Measurements from ENCODE around the gene SERGEF. TPM values are rescaled to one million over a fixed set of nuclear protein-coding genes. Genes with fewer than 3 reads are reported as not detected.

SERGEF gene
- total and polyA plus RNA-seq, 10 of the 15 experiments (the other 5 are each of a cell fraction or from before 2014, with no cell fraction given) = 14.6 to 27.8 (median 22.4) TPM

- TF ChIP-seq GABPA (IDR thresholded peaks at IDR 0.05; ENCODE audit: low read depth) (no peak), BCLAF1 (IDR thresholded peaks at IDR 0.05) (no peak), TCF12 (IDR thresholded peaks at IDR 0.05; ENCODE audit: low read depth, low read length) (no peak)
Observed at GRCh38 chr11:17747131-17747955, 265.5 kb downstream of the SERGEF start (continued).

GRCh38 chr11:17746096-17746495 lies 266.8 kb downstream of the SERGEF start:
- H3K79me2 ChIP-seq (ENCODE audit: control insufficient read depth, insufficient read depth, low read length) = no peaks in the 10 kb centered on the region
- no peak overlapping the region for H3K4me3 ChIP-seq
- RAD21 ChIA-PET (ENCODE audit: unreplicated experiment) = no interaction called here
- POLR2A ChIA-PET = no interaction called here
- DNase-seq (ENCODE audit: low read depth, low spot score) = no peak
- no peak overlapping the region for H2AFZ ChIP-seq (ENCODE audit: control insufficient read depth, low read depth, low read length)
- H3K27ac ChIP-seq (ENCODE audit: control insufficient read depth, insufficient read depth) = no peak overlapping the region
- H3K4me1 ChIP-seq (ENCODE audit: control insufficient read depth, insufficient read depth, low read length) = no peaks in the 10 kb centered on the region
- H3K36me3 ChIP-seq (ENCODE audit: control insufficient read depth in 2 of 2, insufficient read depth in 2 of 2, low read length in 1 of 2) = no peaks in the 10 kb centered on the region
- in situ Hi-C loops (cut with MboI) (no loop called here), intact Hi-C loops (cut with micrococcal nuclease; ENCODE audit: unreplicated experiment) (no loop called here)
- 8% methylated on average over 11 of the region's 11 CpGs for WGBS (ENCODE audit: insufficient coverage, insufficient replicate concordance, low lambda C conversion rate, missing lambda C conversion rate)
- no peaks in the 10 kb centered on the region for H3K9me3 ChIP-seq (replicated peaks; ENCODE audit: control insufficient read depth, insufficient read depth, low read length)
- no peak for ATAC-seq
- no TSS peak for BruUV-seq (replicated peaks)
- no peak for FAIRE-seq
- H3K9ac ChIP-seq (ENCODE audit: control insufficient read depth, insufficient read depth, low read length) = no peak overlapping the region
- H4K20me1 ChIP-seq (ENCODE audit: control insufficient read depth, insufficient read depth) = no peaks in the 10 kb centered on the region
- CTCF ChIA-PET = interaction anchor here (1.4 to 2.9 kb wide), 2 partner anchors 15 to 233 kb away, joined by 3 to 13 read pairs; no protein-coding TSS in a partner anchor
- SMC1A ChIA-PET (ENCODE audit: uncharacterized antibody, unreplicated experiment) = interaction anchor here (0.6 kb wide), 1 partner anchor 818 kb away, joined by 3 read pairs; no protein-coding TSS in a partner anchor
- H3K4me2 ChIP-seq (ENCODE audit: control insufficient read depth, insufficient read depth) = no peak overlapping the region
- H3K27me3 ChIP-seq (replicated peaks in 1 of 2; ENCODE audit: control insufficient read depth in 2 of 2, insufficient read depth in 2 of 2, low read length in 1 of 2) = peaks cover 0 to 1% of the 10 kb centered on the region in 2 experiments; a peak in 2 of 4 replicates
- TF ChIP-seq NR2C2 (IDR thresholded peaks at IDR 0.05; ENCODE audit: borderline replicate concordance, control insufficient read depth, insufficient read length, low read depth) = no peak
- no peak for TF ChIP-seq TCF12 (IDR thresholded peaks at IDR 0.05; ENCODE audit: low read depth, low read length)
- no peak for TF ChIP-seq RAD51 (IDR thresholded peaks at IDR 0.05)
- no peak for TF ChIP-seq HDAC2 (IDR thresholded peaks at IDR 0.05)
- TF ChIP-seq SMC3 (IDR thresholded peaks at IDR 0.05; ENCODE audit: borderline replicate concordance, low read length) = no peak
- TF ChIP-seq KDM1A (IDR thresholded peaks at IDR 0.05; ENCODE audit: borderline replicate concordance) = no peak
- TF ChIP-seq MTA3 (IDR thresholded peaks at IDR 0.05; ENCODE audit: borderline replicate concordance, low read length) = no peak
- no peak for TF ChIP-seq CUX1 (IDR thresholded peaks at IDR 0.05; ENCODE audit: insufficient replicate concordance, low read depth, low read length)
